H1 (cell line): ENCODE data around the gene ERGIC3. TPM values are rescaled to one million over a fixed set of nuclear protein-coding genes. Genes with fewer than 3 reads are reported as not detected.

Experiments
- CTCF ChIA-PET: fragments of 300-600 bp; sonication (Branson Sonifier 250); formaldehyde crosslinking; loops from one replicate; lab custom pipeline; 2021; ENCODE audit not compliant: partially characterized antibody; lab: Charles Lee
- POLR2A ChIA-PET: fragments of 300-600 bp; sonication (Branson Sonifier 250); formaldehyde crosslinking; loops from one replicate; lab custom pipeline; 2021; ENCODE audit warnings: inconsistent platforms; ENCODE audit not compliant: partially characterized antibody; lab: Charles Lee
- DNase-seq, 2 experiments: peaks; one replicate each; pipeline versions ENCODE4 v3.0.0 to v3.0.0-alpha.2; 2010 to 2022; ENCODE audit warnings: low spot score in 2 of 2, low read depth in 1 of 2, mixed read lengths in 1 of 2
- FAIRE-seq: peaks from 2 replicates; lab custom pipeline; 2011; peaks lifted over from hg19 to GRCh38; lab: Jason Lieb, UNC
- H2AFZ ChIP-seq: 2 replicates; pipeline ENCODE4 v1.8.1; 2012; ENCODE audit warnings: low read length, inconsistent platforms
- H2AK5ac ChIP-seq: 2 replicates; pipeline ENCODE4 v1.6.1; 2013; ENCODE audit warnings: low read depth, low read length
- H2BK120ac ChIP-seq: replicated peaks from 2 replicates; pipeline ENCODE3; 2013; ENCODE audit warnings: low read depth, low read length, inconsistent platforms
- H2BK12ac ChIP-seq: 2 replicates; pipeline ENCODE4 v1.6.1; 2013; ENCODE audit warnings: low read depth, low read length
- H2BK15ac ChIP-seq: 2 replicates; pipeline ENCODE4 v1.6.1; 2013; ENCODE audit warnings: low read length
- H2BK20ac ChIP-seq: 2 replicates; pipeline ENCODE4 v1.6.1; 2013; ENCODE audit warnings: low read length
- H2BK5ac ChIP-seq: 2 replicates; pipeline ENCODE4 v1.6.1; 2013; ENCODE audit warnings: low read depth, low read length
- H3K14ac ChIP-seq: 2 replicates; pipeline ENCODE4 v1.6.1; 2013; ENCODE audit warnings: inconsistent platforms; ENCODE audit not compliant: insufficient read length
- H3K18ac ChIP-seq: 2 replicates; pipeline ENCODE4 v1.6.1; 2013; ENCODE audit warnings: low read length; ENCODE audit errors: extremely low read depth
- H3K23ac ChIP-seq: 2 replicates; pipeline ENCODE4 v1.6.1; 2013; ENCODE audit warnings: inconsistent platforms; ENCODE audit not compliant: insufficient read length
- H3K23me2 ChIP-seq: 2 replicates; pipeline ENCODE4 v1.6.1; 2013; ENCODE audit warnings: low read depth, low read length
- H3K27ac ChIP-seq: 2 replicates; pipeline ENCODE4 v1.6.1; 2011; ENCODE audit warnings: low read depth, low read length, inconsistent platforms
- H3K27me3 ChIP-seq, 4 experiments: replicated peaks in 1 of 4; 1 replicate in 1 of 4; 2 replicates in 3 of 4; pipeline versions ENCODE4 v1.6.1 to v1.8.1; 2011 to 2013; ENCODE audit warnings: low read length in 3 of 4, mild to moderate bottlenecking in 3 of 4, inconsistent platforms in 2 of 4, mixed read lengths in 2 of 4, moderate library complexity in 1 of 4; ENCODE audit not compliant: control insufficient read depth in 3 of 4, insufficient read depth in 3 of 4; ENCODE audit errors: extremely low read depth in 1 of 4
- H3K36me3 ChIP-seq, 4 experiments: 2 replicates each; pipeline versions ENCODE4 v1.6.1 to v1.8.1; 2011 to 2013; ENCODE audit warnings: mild to moderate bottlenecking in 4 of 4, low read length in 3 of 4, moderate library complexity in 2 of 4, control low read depth in 1 of 4, inconsistent platforms in 1 of 4; ENCODE audit not compliant: insufficient read depth in 4 of 4, control insufficient read depth in 2 of 4
- H3K4ac ChIP-seq: replicated peaks from 2 replicates; pipeline ENCODE3; 2013; ENCODE audit warnings: low read length, low read depth, mixed read lengths, inconsistent platforms; ENCODE audit not compliant: insufficient read length
- H3K4me1 ChIP-seq, 4 experiments: replicated peaks in 1 of 4; 1 replicate in 1 of 4; 2 replicates in 3 of 4; pipeline versions ENCODE4 v1.6.1 to v1.8.1; 2011 to 2013; ENCODE audit warnings: low read length in 3 of 4, inconsistent platforms in 2 of 4, mixed read lengths in 1 of 4; ENCODE audit not compliant: insufficient read depth in 4 of 4, control insufficient read depth in 3 of 4
- H3K4me2 ChIP-seq, 2 experiments: 2 replicates each; pipeline versions ENCODE4 v1.6.1 to v1.8.1; 2011 to 2013; ENCODE audit warnings: low read depth in 2 of 2, low read length in 2 of 2, control low read depth in 1 of 2, inconsistent platforms in 1 of 2, mild to moderate bottlenecking in 1 of 2; ENCODE audit not compliant: insufficient read depth in 1 of 2
- H3K4me3 ChIP-seq, 4 experiments: fragments of 200-600, 300-600 bp in 1 of 4; sonication (generic), shearing (Covaris generic), sonication (Bioruptor Twin) in 1 of 4; 2 replicates each; pipeline versions ENCODE4 v1.5.1 to v1.8.1; 2011 to 2016; ENCODE audit warnings: low read length in 4 of 4, low read depth in 3 of 4, control low read depth in 2 of 4, inconsistent platforms in 2 of 4, mild to moderate bottlenecking in 2 of 4, mixed read lengths in 1 of 4, moderate library complexity in 1 of 4; ENCODE audit not compliant: insufficient read depth in 2 of 4; ENCODE audit errors: extremely low read depth in 1 of 4
- H3K56ac ChIP-seq: replicated peaks from 2 replicates; pipeline ENCODE3; 2013; ENCODE audit warnings: low read depth, mild to moderate bottlenecking, mixed read lengths, low read length, inconsistent platforms; ENCODE audit not compliant: insufficient read length
- H3K79me1 ChIP-seq: 2 replicates; pipeline ENCODE4 v1.6.1; 2013; ENCODE audit warnings: low read depth, low read length, control low read depth
- H3K79me2 ChIP-seq, 2 experiments: 2 replicates each; pipeline versions ENCODE4 v1.6.1 to v1.8.1; 2012 to 2013; ENCODE audit warnings: low read length in 2 of 2, mild to moderate bottlenecking in 2 of 2, inconsistent platforms in 1 of 2; ENCODE audit not compliant: insufficient read depth in 2 of 2, control insufficient read depth in 1 of 2
- H3K9ac ChIP-seq, 4 experiments: replicated peaks in 1 of 4; 1 replicate in 1 of 4; 2 replicates in 3 of 4; pipeline versions ENCODE4 v1.6.1 to v1.8.1; 2011 to 2013; ENCODE audit warnings: low read depth in 3 of 4, low read length in 3 of 4, control low read depth in 2 of 4, mild to moderate bottlenecking in 2 of 4, moderate library complexity in 2 of 4, inconsistent platforms in 1 of 4; ENCODE audit errors: extremely low read depth in 1 of 4
- H3K9me3 ChIP-seq, 2 experiments: 2 replicates each; pipeline versions ENCODE4 v1.6.1 to v1.8.1; 2012 to 2013; ENCODE audit warnings: mild to moderate bottlenecking in 2 of 2, moderate library complexity in 2 of 2, control low read depth in 1 of 2, inconsistent platforms in 1 of 2, low read depth in 1 of 2, low read length in 1 of 2, mixed read lengths in 1 of 2; ENCODE audit not compliant: insufficient read depth in 2 of 2
- H4K20me1 ChIP-seq, 2 experiments: replicated peaks in 1 of 2; 2 replicates each; pipeline versions ENCODE3 to v1.8.1; 2011 to 2013; ENCODE audit warnings: inconsistent platforms in 2 of 2, low read length in 2 of 2, mild to moderate bottlenecking in 1 of 2; ENCODE audit not compliant: insufficient read depth in 2 of 2, control insufficient read depth in 1 of 2
- H4K5ac ChIP-seq: 2 replicates; pipeline ENCODE4 v1.6.1; 2013; ENCODE audit warnings: low read length, low read depth, mixed read lengths, inconsistent platforms; ENCODE audit not compliant: insufficient read length
- H4K8ac ChIP-seq: 2 replicates; pipeline ENCODE4 v1.8.0; 2013; ENCODE audit warnings: mild to moderate bottlenecking, moderate library complexity, low read length, inconsistent platforms; ENCODE audit not compliant: insufficient read depth; ENCODE audit errors: extremely low read depth
- H4K91ac ChIP-seq: replicated peaks from 2 replicates; pipeline ENCODE3; 2013; ENCODE audit warnings: low read length, mixed read lengths, inconsistent platforms; ENCODE audit not compliant: insufficient read length
- BRCA1 ChIP-seq: IDR thresholded peaks from 2 replicates; pipeline ENCODE4 v1.6.1; 2012; ENCODE audit warnings: low read depth, low read length, improper control_type of control experiment
- CEBPB ChIP-seq: IDR thresholded peaks from 2 replicates; pipeline ENCODE4 v1.6.1; 2012; ENCODE audit warnings: low read depth, low read length
- KDM5A ChIP-seq: fragments of 200-600 bp; IDR thresholded peaks from 2 replicates; pipeline ENCODE4 v1.7.1; 2012; ENCODE audit warnings: mild to moderate bottlenecking, low read length, inconsistent platforms, mixed read lengths
- POLR2AphosphoS5 ChIP-seq: IDR thresholded peaks from 2 replicates; pipeline ENCODE4 v1.6.1; 2011; ENCODE audit warnings: low read depth, low read length
- RAD21 ChIP-seq, 2 experiments: IDR thresholded peaks in 1 of 2; conservative IDR thresholded peaks in 1 of 2; 2 replicates each; pipeline ENCODE4 v1.6.1; 2011; ENCODE audit warnings: low read depth in 2 of 2, low read length in 2 of 2, improper control_type of control experiment in 1 of 2, inconsistent platforms in 1 of 2, mild to moderate bottlenecking in 1 of 2, moderate library complexity in 1 of 2
- TAF7 ChIP-seq: optimal IDR thresholded peaks from 2 replicates; pipeline ENCODE3; 2011; ENCODE audit warnings: low read depth, mild to moderate bottlenecking, inconsistent platforms, low read length, moderate library complexity, borderline replicate concordance
- TEAD4 ChIP-seq: IDR thresholded peaks from 2 replicates; pipeline ENCODE4 v1.6.1; 2012; ENCODE audit warnings: low read depth, low read length, inconsistent platforms, mixed read lengths
- whole genome bisulfite sequencing, 2 experiments: shearing (Covaris generic) in 1 of 2; methylation state at CpG; one replicate each; pipeline versions ENCODE4 v1.1.6 to v1.1.7; 2013 to 2015; ENCODE audit warnings: low lambda C conversion rate in 2 of 2, mixed read lengths in 2 of 2, inconsistent platforms in 1 of 2, low coverage in 1 of 2, missing lambda C conversion rate in 1 of 2; ENCODE audit not compliant: insufficient replicate concordance in 2 of 2, insufficient coverage in 1 of 2, insufficient read length in 1 of 2; ENCODE audit errors: extremely low coverage in 1 of 2, missing lambda C conversion rate in 1 of 2; 5-methylcytosine and 5-hydroxymethylcytosine counted together
- long read RNA-seq, 2 experiments: library from RNA in 1 of 2; library from capped mRNA in 1 of 2; stranded (forward); transcript quantifications; one replicate each; pipeline ENCODE4 v2.0.0, GENCODE V29; 2021; ENCODE audit warnings: inconsistent platforms in 1 of 2
- polyA minus RNA-seq, 3 experiments: library from RNA; depleted of rRNA, polyadenylated mRNA; stranded (reverse); fragments of >200 nt; gene quantifications; 1 replicate in 2 of 3; 2 replicates in 1 of 3; pipeline ENCODE4 v1.2.3, GENCODE V29; 2011
- polyA plus RNA-seq, 7 experiments: library from polyadenylated mRNA; depleted of rRNA in 3 of 7; stranded (reverse) in 5 of 7; unstranded in 2 of 7; fragments of >200 nt in 5 of 7; fragments of 200-250 nt in 2 of 7; gene quantifications; 1 replicate in 5 of 7; 2 replicates in 1 of 7; 4 replicates in 1 of 7; pipeline versions ENCODE4 v1.2.1 to v1.2.3, GENCODE V29; 2011 to 2013; ENCODE audit warnings: missing spikeins in 2 of 7, mixed read lengths in 2 of 7
- total RNA-seq: library from RNA; stranded (reverse); fragmentation: NEBNext Ultra II Directional; extraction: Animal tissue kit (Norgen Biotek cat#: 25700); gene quantifications from 2 replicates; pipeline ENCODE4 v1.2.1, GENCODE V29; 2021

The ERGIC3 gene
- 174 and 178 TPM in 2 replicates for total RNA-seq
- 341 and 364 TPM in 2 replicates for polyA plus RNA-seq (2011; rRNA removed)
- polyA plus RNA-seq (2011; cell fraction: cytosol; rRNA removed): 363 TPM
- 409 TPM for polyA plus RNA-seq (2011; cell fraction: nucleus; rRNA removed)
- 277 to 371 TPM (median 349 TPM) in 4 replicates for polyA plus RNA-seq (2012, experiment 1 of 2)
- polyA plus RNA-seq (2012, experiment 2 of 2): 315 TPM
- 143 TPM for polyA plus RNA-seq (2013, experiment 1 of 2)
- polyA plus RNA-seq (2013, experiment 2 of 2): 146 TPM
- 335 and 380 TPM in 2 replicates for polyA minus RNA-seq (2011; rRNA and poly(A)+ RNA removed)
- 83.5 TPM for polyA minus RNA-seq (2011; cell fraction: cytosol; rRNA and poly(A)+ RNA removed)
- 96.6 TPM for polyA minus RNA-seq (2011; cell fraction: nucleus; rRNA and poly(A)+ RNA removed)
- long read RNA-seq, experiment 1, transcript ERGIC3-202 (13 exons, 1,359 nt): major isoform, 32 of 145 reads
- long read RNA-seq, experiment 1, transcript ERGIC3-216 (3 exons, 766 nt): minor isoform, 5 of 145 reads
- long read RNA-seq, experiment 1, partial matches to known transcripts: 94 of 145 reads
- long read RNA-seq, experiment 1, other reads (novel, unspliced or antisense): 14 of 145 reads
- long read RNA-seq, experiment 2, transcript ERGIC3-202 (13 exons, 1,359 nt): major isoform, 338 of 485 reads
- long read RNA-seq, experiment 2, partial matches to known transcripts: 123 of 485 reads
- long read RNA-seq, experiment 2, other reads (novel, unspliced or antisense): 20 of 485 reads

- Histone ChIP-seq H3K23ac (no peak within 1 kb of the TSS), H3K4me2 (peak within 1 kb of the TSS; percentile 91 to 95), H3K4me1 (peaks cover 2 to 6% (median 4%) of the 10 kb centered on the region in 4 experiments; a peak in 5 of 7 replicates), H3K18ac (peak within 1 kb of the TSS; percentile 97), H4K91ac (peak within 1 kb of the TSS; percentile 77), H2BK20ac (no peak within 1 kb of the TSS), H3K27me3 (no peaks in the 10 kb centered on the region), H4K20me1 (peaks cover 0 to 2% of the 10 kb centered on the region in 2 experiments), H3K36me3 (peaks cover 0 to 16% (median 3%) of the 10 kb centered on the region in 4 experiments; a peak in 4 of 8 replicates), H2BK120ac (no peak within 1 kb of the TSS), H2BK5ac (peak within 1 kb of the TSS; percentile 95), H3K56ac (peak within 1 kb of the TSS; percentile 91), H3K9ac (peak within 1 kb of the TSS; percentile 81 to 91 (median 88)), H3K79me2 (peaks cover 0 to 10% of the 10 kb centered on the region in 2 experiments; a peak in 1 of 4 replicates), H3K14ac (no peak within 1 kb of the TSS), H3K9me3 (no peaks in the 10 kb centered on the region), H3K79me1 (peaks cover 6% of the 10 kb centered on the region; the same call in 1 of the 2 replicates), H3K27ac (peak within 1 kb of the TSS; percentile 91), H2BK15ac (peak within 1 kb of the TSS; percentile 82), H3K4me3 (peak within 1 kb of the TSS; percentile 74 to 82 (median 76)), H2BK12ac (peak within 1 kb of the TSS; percentile 6; the same call in 1 of the 2 replicates), H3K4ac (peak within 1 kb of the TSS; percentile 30), H4K5ac (peak within 1 kb of the TSS; percentile 88), H4K8ac (peak within 1 kb of the TSS; percentile 97), H2AFZ (peak within 1 kb of the TSS; percentile 70), H2AK5ac (no peak within 1 kb of the TSS; the same call in 1 of the 2 replicates), H3K23me2 (peaks cover 13% of the 10 kb centered on the region)
- CTCF ChIA-PET: interaction anchor here (0.6 to 1.7 kb wide), 11 partner anchors 11 to 109 kb away, joined by 3 to 8 read pairs (median 4); no protein-coding TSS in a partner anchor
- FAIRE-seq (no peak), DNase-seq (peak; percentile 97 to 99)
- POLR2A ChIA-PET: interaction anchor here (0.7 to 3.3 kb wide), 28 partner anchors 8 to 412 kb away, joined by 3 to 30 read pairs (median 4); partner anchors contain the start of genes CEP250, RBM39 and SCAND1
- WGBS, 2 experiments: 3% methylated on average over 44 of the region's 57 CpGs; no CpG with 5 or more reads in 1 of the 2 experiments
- 0 out of 4 replicates have a peak, but pooled peaks of 1 of the 2 experiments have one; percentile 1 for TF ChIP-seq RAD21 (IDR thresholded peaks at IDR 0.05 in 1 of 2, conservative IDR thresholded peaks at IDR 0.05 in 1 of 2; ENCODE audit: low read depth in 2 of 2, low read length in 2 of 2)
- TF ChIP-seq POLR2AphosphoS5: peak; percentile 95
- TF ChIP-seq KDM5A: no peak
- TF ChIP-seq CEBPB: peak; percentile 59
- TF ChIP-seq TAF7: peak; percentile 63
- no peak for TF ChIP-seq BRCA1
- no peak for TF ChIP-seq TEAD4
Observed at GRCh38 chr20:35541783-35542662, at the start of gene ERGIC3. Gene ERGIC3, plus strand, starts transcription at chr20:35542078. Its CDS starts 20 bp downstream, at chr20:35542098.
